IMR-90 (cell line): ENCODE data around the gene SLC26A2. TPM values are rescaled to one million over a fixed set of nuclear protein-coding genes. Genes with fewer than 3 reads are reported as not detected.

Source experiments
- ATAC-seq: fragments of 200-7000 bp; cut with Tn5 transposase; 2 replicates; pipeline ENCODE4 v1.9.1; 2020; ENCODE audit warnings: low read depth, mild to moderate bottlenecking, moderate library complexity
- BruUV-seq: library from RNA; stranded (reverse); fragments of 400-500 nt; replicated peaks from 2 replicates; lab custom pipeline; 2021; lab: Mats Ljungman, UMichigan
- CTCF ChIA-PET: fragments of 300-600 bp; formaldehyde crosslinking; extraction: SDS; loops from one replicate; lab custom pipeline; 2021; ENCODE audit warnings: antibody characterized with exemption; lab: Yijun Ruan, JAX
- POLR2A ChIA-PET: fragments of 300-600 bp; sonication (Branson Sonifier 250); formaldehyde crosslinking; loops from one replicate; lab custom pipeline; 2022; ENCODE audit warnings: antibody characterized with exemption; ENCODE audit not compliant: unreplicated experiment; lab: Charles Lee
- DNase-seq: peaks from one replicate; pipeline ENCODE4 v3.0.0; 2013
- H2AFZ ChIP-seq: replicated peaks from 2 replicates; pipeline ENCODE3; 2013; ENCODE audit warnings: low read length, mild to moderate bottlenecking; ENCODE audit not compliant: poor library complexity
- H2AK5ac ChIP-seq: 2 replicates; pipeline ENCODE4 v1.6.1; 2013; ENCODE audit warnings: low read depth, low read length, inconsistent platforms
- H2AK9ac ChIP-seq: replicated peaks from 2 replicates; pipeline ENCODE3; 2013; ENCODE audit warnings: mild to moderate bottlenecking, low read depth, low read length, moderate library complexity; ENCODE audit not compliant: poor library complexity
- H2BK120ac ChIP-seq: 2 replicates; pipeline ENCODE4 v1.6.1; 2013; ENCODE audit warnings: low read depth, low read length, inconsistent platforms
- H2BK15ac ChIP-seq: 3 replicates; pipeline ENCODE4 v1.6.1; 2013; ENCODE audit warnings: low read depth, low read length, inconsistent platforms
- H2BK20ac ChIP-seq: 2 replicates; pipeline ENCODE4 v1.6.1; 2013; ENCODE audit warnings: low read depth, mild to moderate bottlenecking, inconsistent platforms, low read length, moderate library complexity
- H2BK5ac ChIP-seq: 2 replicates; pipeline ENCODE4 v1.6.1; 2013; ENCODE audit warnings: mild to moderate bottlenecking, low read depth, low read length, inconsistent platforms; ENCODE audit not compliant: poor library complexity, severe bottlenecking
- H3K14ac ChIP-seq: replicated peaks from 2 replicates; pipeline ENCODE4 v1.6.1; 2013; ENCODE audit warnings: low read depth, low read length, inconsistent platforms
- H3K18ac ChIP-seq: 2 replicates; pipeline ENCODE4 v1.6.1; 2013; ENCODE audit warnings: low read depth, low read length, control low read depth
- H3K23ac ChIP-seq: 2 replicates; pipeline ENCODE4 v1.6.1; 2013; ENCODE audit warnings: low read depth, low read length, inconsistent platforms
- H3K27ac ChIP-seq: 2 replicates; pipeline ENCODE4 v1.5.1; 2013; ENCODE audit warnings: mild to moderate bottlenecking, control low read depth, low read length; ENCODE audit not compliant: insufficient read depth
- H3K27me3 ChIP-seq: 2 replicates; pipeline ENCODE4 v1.6.1; 2013; ENCODE audit warnings: low read length; ENCODE audit not compliant: control insufficient read depth, insufficient read depth
- H3K36me3 ChIP-seq: 2 replicates; pipeline ENCODE4 v1.6.1; 2013; ENCODE audit warnings: low read length, mixed read lengths; ENCODE audit not compliant: control insufficient read depth, insufficient read depth
- H3K4ac ChIP-seq: 2 replicates; pipeline ENCODE4 v1.6.1; 2013; ENCODE audit warnings: low read depth, low read length, inconsistent platforms
- H3K4me1 ChIP-seq: 2 replicates; pipeline ENCODE4 v1.6.1; 2013; ENCODE audit warnings: low read length, mixed read lengths; ENCODE audit not compliant: control insufficient read depth, insufficient read depth
- H3K4me2 ChIP-seq: 2 replicates; pipeline ENCODE4 v1.6.1; 2013; ENCODE audit warnings: low read depth, mild to moderate bottlenecking, control low read depth, low read length, moderate library complexity
- H3K4me3 ChIP-seq: 2 replicates; pipeline ENCODE4 v1.5.1; 2013; ENCODE audit warnings: low read depth, mild to moderate bottlenecking, control low read depth, low read length, moderate library complexity; ENCODE audit not compliant: insufficient read depth
- H3K56ac ChIP-seq: 2 replicates; pipeline ENCODE4 v1.6.1; 2013; ENCODE audit warnings: low read length, inconsistent platforms; ENCODE audit not compliant: insufficient read depth; ENCODE audit errors: extremely low read depth
- H3K79me1 ChIP-seq, 2 experiments: 2 replicates each; pipeline ENCODE4 v1.6.1; 2013; ENCODE audit warnings: low read length in 2 of 2, inconsistent platforms in 1 of 2, low read depth in 1 of 2
- H3K9ac ChIP-seq: 2 replicates; pipeline ENCODE4 v1.6.1; 2013; ENCODE audit warnings: low read depth, low read length, control low read depth
- H3K9me1 ChIP-seq: 2 replicates; pipeline ENCODE4 v1.6.1; 2013; ENCODE audit warnings: low read length, inconsistent platforms; ENCODE audit not compliant: insufficient read depth
- H3K9me3 ChIP-seq: 2 replicates; pipeline ENCODE4 v1.6.1; 2013; ENCODE audit warnings: low read length; ENCODE audit not compliant: control insufficient read depth, insufficient read depth
- H4K20me1 ChIP-seq: 2 replicates; pipeline ENCODE4 v1.6.1; 2013; ENCODE audit warnings: low read length, inconsistent platforms; ENCODE audit not compliant: insufficient read depth
- H4K5ac ChIP-seq: 2 replicates; pipeline ENCODE4 v1.6.1; 2013; ENCODE audit warnings: mild to moderate bottlenecking, low read depth, low read length, control low read depth
- H4K8ac ChIP-seq, 2 experiments: 2 replicates each; pipeline ENCODE4 v1.6.1; 2013; ENCODE audit warnings: low read depth in 2 of 2, low read length in 2 of 2, control low read depth in 1 of 2, inconsistent platforms in 1 of 2
- H4K91ac ChIP-seq: 2 replicates; pipeline ENCODE4 v1.6.1; 2013; ENCODE audit warnings: low read depth, low read length, inconsistent platforms; ENCODE audit not compliant: insufficient read depth
- CEBPB ChIP-seq: IDR thresholded peaks from 2 replicates; pipeline ENCODE4 v1.6.1; 2012; ENCODE audit warnings: low read depth, low read length, improper control_type of control experiment
- CHD1 ChIP-seq: IDR thresholded peaks from 2 replicates; pipeline ENCODE4 v1.6.1; 2012; ENCODE audit warnings: low read depth, low read length, improper control_type of control experiment
- CTCF ChIP-seq: conservative IDR thresholded peaks from 2 replicates; pipeline ENCODE4 v1.5.1; 2012; ENCODE audit warnings: mild to moderate bottlenecking, low read depth, low read length, improper control_type of control experiment
- ELK1 ChIP-seq: fragments of 150-350 bp; IDR thresholded peaks from 2 replicates; pipeline ENCODE4 v1.6.1; 2016; ENCODE audit warnings: low read depth, mild to moderate bottlenecking, low read length, moderate library complexity, borderline replicate concordance
- FOS ChIP-seq: fragments of 150-350 bp; IDR thresholded peaks from 2 replicates; pipeline ENCODE4 v1.6.1; 2016; ENCODE audit warnings: low read depth, low read length
- MAFK ChIP-seq: IDR thresholded peaks from 2 replicates; pipeline ENCODE4 v1.6.1; 2012; ENCODE audit warnings: low read depth, low read length, improper control_type of control experiment
- MAZ ChIP-seq: IDR thresholded peaks from 2 replicates; pipeline ENCODE4 v1.6.1; 2012; ENCODE audit warnings: low read depth, mild to moderate bottlenecking, low read length, improper control_type of control experiment, moderate library complexity, borderline replicate concordance
- MXI1 ChIP-seq: IDR thresholded peaks from 2 replicates; pipeline ENCODE4 v1.6.1; 2012; ENCODE audit warnings: low read depth, mild to moderate bottlenecking, low read length, moderate library complexity, borderline replicate concordance
- POLR2A ChIP-seq: IDR thresholded peaks from 2 replicates; pipeline ENCODE4 v1.6.1; 2012; ENCODE audit warnings: mild to moderate bottlenecking, low read depth, low read length
- RAD21 ChIP-seq: IDR thresholded peaks from 2 replicates; pipeline ENCODE4 v1.6.1; 2012; ENCODE audit warnings: low read length, improper control_type of control experiment
- RCOR1 ChIP-seq: IDR thresholded peaks from 2 replicates; pipeline ENCODE4 v1.6.1; 2012; ENCODE audit warnings: mild to moderate bottlenecking, low read length, improper control_type of control experiment; ENCODE audit not compliant: insufficient replicate concordance
- SMC3 ChIP-seq: fragments of 150-350 bp; IDR thresholded peaks from 2 replicates; pipeline ENCODE4 v1.6.1; 2016; ENCODE audit warnings: low read depth, mild to moderate bottlenecking, antibody characterized with exemption, low read length, moderate library complexity
- USF2 ChIP-seq: fragments of 150-350 bp; IDR thresholded peaks from 2 replicates; pipeline ENCODE4 v1.6.1; 2017; ENCODE audit warnings: mild to moderate bottlenecking, antibody characterized with exemption, low read length, low read depth
- WGBS, 2 experiments: methylation state at CpG; one replicate each; pipeline versions ENCODE4 v1.1.5 to v1.1.7; 2013; ENCODE audit warnings: missing lambda C conversion rate in 2 of 2; ENCODE audit not compliant: insufficient read length in 1 of 2; ENCODE audit errors: extremely low coverage in 2 of 2; 5-methylcytosine and 5-hydroxymethylcytosine counted together
- dilution Hi-C: fragments of 300-500 bp; cut with HindIII; formaldehyde crosslinking; loops from one replicate; pipeline ENCODE4 v1.14.3; 2018; ENCODE audit warnings: low sequenced_read_pairs; ENCODE audit not compliant: unreplicated experiment
- in situ Hi-C: fragments of 300-500 bp; cut with MboI; formaldehyde crosslinking; loops from 3 replicates; pipeline ENCODE4 v1.14.3; 2019; ENCODE audit warnings: low sequenced_read_pairs, inconsistent platforms, mixed read lengths
- intact Hi-C: fragments of 100-400 bp; cut with micrococcal nuclease; formaldehyde crosslinking; loops from 2 replicates; pipeline ENCODE4 v1.10.0; 2022
- polyA plus RNA-seq, 3 experiments: library from polyadenylated mRNA; depleted of rRNA; stranded (reverse); fragments of >200 nt; gene quantifications; 2 replicates each; pipeline ENCODE4 v1.2.3, GENCODE V29; 2012; ENCODE audit warnings: low replicate concordance in 1 of 3
- total RNA-seq: library from RNA; depleted of rRNA; stranded (reverse); fragments of >200 nt; gene quantifications from 2 replicates; pipeline ENCODE4 v1.2.3, GENCODE V29; 2012

The SLC26A2 gene
- total and polyA plus RNA-seq, 2 of the 4 experiments (the other 2 are of a cell fraction): 2.2 to 9.9 TPM

- Histone ChIP-seq H2AK9ac (no peak overlapping the region), H2AFZ (no peak overlapping the region), H4K91ac (no peak overlapping the region), H2BK120ac (no peak overlapping the region), H4K5ac (no peak overlapping the region), H3K4me2 (no peak overlapping the region), H3K9ac (no peak overlapping the region), H3K9me1 (peaks cover 9% of the 10 kb centered on the region), H3K4ac (no peak overlapping the region), H4K8ac (no peak overlapping the region), H3K56ac (no peak overlapping the region), H4K20me1 (no peaks in the 10 kb centered on the region), H2AK5ac (no peak overlapping the region), H3K23ac (no peak overlapping the region), H3K27ac (no peak overlapping the region), H3K79me1 (peaks cover 0 to 8% of the 10 kb centered on the region in 2 experiments; a peak in 3 of 4 replicates), H2BK5ac (no peak overlapping the region), H3K36me3 (peaks cover 7% of the 10 kb centered on the region), H3K14ac (no peak overlapping the region), H3K4me3 (no peak overlapping the region), H3K27me3 (no peaks in the 10 kb centered on the region), H2BK15ac (no peak overlapping the region), H3K4me1 (peaks cover 2% of the 10 kb centered on the region; the same call in 1 of the 2 replicates), H2BK20ac (no peak overlapping the region), H3K9me3 (no peaks in the 10 kb centered on the region), H3K18ac (no peak overlapping the region)
- ChIA-PET CTCF (interaction anchor here (0.8 to 4.7 kb wide), 4 partner anchors 25 to 160 kb away, joined by 3 to 63 read pairs (median 22); no protein-coding TSS in a partner anchor), POLR2A (interaction anchor here (0.6 kb wide), 1 partner anchor 73 kb away, joined by 3 read pairs; no protein-coding TSS in a partner anchor)
- in situ Hi-C loops: no loop called here
- DNase-seq (no peak), ATAC-seq (no peak)
- no CpG with 5 or more reads among the region's 3 CpGs for WGBS, 2 experiments
- dilution Hi-C loops: no loop called here
- intact Hi-C loops: no loop called here
- TF ChIP-seq FOS (no peak), MXI1 (no peak), POLR2A (no peak), CTCF (no peak), RCOR1 (no peak), CHD1 (no peak), SMC3 (no peak), CEBPB (no peak), RAD21 (no peak), MAFK (no peak), ELK1 (no peak), USF2 (no peak), MAZ (no peak)
- no TSS peak for BruUV-seq
These were observed 32.9 kb downstream of the SLC26A2 start for GRCh38 chr5:149993471-149993870.
